Body of pancreas (tissue), 4 donors: ENCODE measurements around the gene LOX. TPM values are rescaled to one million over a fixed set of nuclear protein-coding genes. Genes with fewer than 3 reads are reported as not detected.

ENCODE experiments used
- ATAC-seq: fragments of 150-250 bp; one replicate; pipeline ENCODE4 v1.9.1; 2016
- DNase-seq, 4 donors: peaks; one replicate each; pipeline ENCODE4 v3.0.0-alpha.2; 2019
- H3K27ac ChIP-seq, 4 donors: fragments of 200-600 bp; sonication (generic); 1 replicate in 3 of 4; 2 replicates in 1 of 4; pipeline versions ENCODE4 v1.5.1 to v1.6.1; 2016 to 2019; ENCODE audit warnings: mild to moderate bottlenecking in 1 of 4, mixed read lengths in 1 of 4, moderate library complexity in 1 of 4
- H3K27me3 ChIP-seq, 2 donors: fragments of 200-600 bp; sonication (generic); one replicate each; pipeline ENCODE4 v1.6.0; 2016; ENCODE audit warnings: mild to moderate bottlenecking in 1 of 2
- H3K36me3 ChIP-seq, 2 donors: fragments of 200-600 bp; sonication (generic); replicated peaks in 1 of 2; 2 replicates each; pipeline ENCODE4 v1.5.1; 2016; ENCODE audit warnings: low read depth in 2 of 2; ENCODE audit not compliant: insufficient read depth in 1 of 2
- H3K4me1 ChIP-seq: fragments of 200-600 bp; sonication (generic); one replicate; pipeline ENCODE4 v1.6.0; 2016
- H3K4me3 ChIP-seq, 2 donors: fragments of 200-600 bp; sonication (generic); 1 replicate in 1 of 2; 2 replicates in 1 of 2; pipeline ENCODE4 v1.5.1; 2016 to 2019
- H3K9me3 ChIP-seq, 3 donors: fragments of 200-600 bp; sonication (generic); 1 replicate in 2 of 3; 2 replicates in 1 of 3; pipeline ENCODE4 v1.5.1; 2016
- POLR2A ChIP-seq, 3 donors: fragments of 450-650 bp; IDR thresholded peaks; one replicate each; pipeline ENCODE4 v1.6.1; 2016; ENCODE audit warnings: antibody characterized with exemption in 3 of 3, mild to moderate bottlenecking in 2 of 3
- WGBS, 2 donors: methylation state at CpG; one replicate each; pipeline ENCODE4 v1.1.5; 2017; 5-methylcytosine and 5-hydroxymethylcytosine counted together
- intact Hi-C: fragments of 100-400 bp; cut with DNase I; formaldehyde crosslinking; loops from one replicate; pipeline ENCODE4 v1.15.1; 2023
- total RNA-seq, 2 donors: library from RNA; depleted of rRNA; stranded (reverse); fragments of >200 nt; gene quantifications; one replicate each; pipeline ENCODE4 v1.1.0, GENCODE V29; 2016
- TF ChIP-seq, protein P1 (sequence below), 7 experiments: fragments of 450-650 bp in 4 of 7; fragments of 200-600 bp in 3 of 7; sonication (generic) in 3 of 7; IDR thresholded peaks; one replicate each; pipeline ENCODE4 v1.5.1; 2016 to 2019; ENCODE audit warnings: antibody characterized with exemption in 7 of 7

Gene LOX
- total RNA-seq, 2 donors from 2014 or later, result 6.6 to 14.0 TPM

DNA sequence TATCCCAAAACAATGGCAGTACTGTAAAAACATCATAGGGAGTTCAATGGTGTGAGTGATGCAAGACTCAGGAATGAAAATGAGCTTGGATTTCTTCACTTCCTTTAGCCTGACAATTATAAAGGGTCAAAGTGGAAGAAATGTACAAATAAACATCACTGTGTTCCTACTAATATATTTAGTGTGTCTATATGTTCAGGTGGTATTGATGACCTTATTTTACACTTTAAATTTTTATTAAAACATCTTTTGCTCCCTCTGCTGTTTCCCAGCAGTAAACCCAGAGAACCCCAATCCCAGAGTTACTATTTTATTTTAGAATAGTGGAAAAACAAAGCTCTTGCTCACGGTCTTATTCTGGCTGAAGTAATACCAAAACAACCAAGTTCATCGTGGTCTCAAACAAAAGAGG, 2.0 kb downstream of the LOX start:
- TF ChIP-seq POLR2A (IDR thresholded peaks at IDR 0.05), result no peak
- TF ChIP-seq, protein P1, sequence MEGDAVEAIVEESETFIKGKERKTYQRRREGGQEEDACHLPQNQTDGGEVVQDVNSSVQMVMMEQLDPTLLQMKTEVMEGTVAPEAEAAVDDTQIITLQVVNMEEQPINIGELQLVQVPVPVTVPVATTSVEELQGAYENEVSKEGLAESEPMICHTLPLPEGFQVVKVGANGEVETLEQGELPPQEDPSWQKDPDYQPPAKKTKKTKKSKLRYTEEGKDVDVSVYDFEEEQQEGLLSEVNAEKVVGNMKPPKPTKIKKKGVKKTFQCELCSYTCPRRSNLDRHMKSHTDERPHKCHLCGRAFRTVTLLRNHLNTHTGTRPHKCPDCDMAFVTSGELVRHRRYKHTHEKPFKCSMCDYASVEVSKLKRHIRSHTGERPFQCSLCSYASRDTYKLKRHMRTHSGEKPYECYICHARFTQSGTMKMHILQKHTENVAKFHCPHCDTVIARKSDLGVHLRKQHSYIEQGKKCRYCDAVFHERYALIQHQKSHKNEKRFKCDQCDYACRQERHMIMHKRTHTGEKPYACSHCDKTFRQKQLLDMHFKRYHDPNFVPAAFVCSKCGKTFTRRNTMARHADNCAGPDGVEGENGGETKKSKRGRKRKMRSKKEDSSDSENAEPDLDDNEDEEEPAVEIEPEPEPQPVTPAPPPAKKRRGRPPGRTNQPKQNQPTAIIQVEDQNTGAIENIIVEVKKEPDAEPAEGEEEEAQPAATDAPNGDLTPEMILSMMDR (IDR thresholded peaks at IDR 0.05), result no peak
- intact Hi-C loops, result no loop called here
- ATAC-seq, result no peak

DNA sequence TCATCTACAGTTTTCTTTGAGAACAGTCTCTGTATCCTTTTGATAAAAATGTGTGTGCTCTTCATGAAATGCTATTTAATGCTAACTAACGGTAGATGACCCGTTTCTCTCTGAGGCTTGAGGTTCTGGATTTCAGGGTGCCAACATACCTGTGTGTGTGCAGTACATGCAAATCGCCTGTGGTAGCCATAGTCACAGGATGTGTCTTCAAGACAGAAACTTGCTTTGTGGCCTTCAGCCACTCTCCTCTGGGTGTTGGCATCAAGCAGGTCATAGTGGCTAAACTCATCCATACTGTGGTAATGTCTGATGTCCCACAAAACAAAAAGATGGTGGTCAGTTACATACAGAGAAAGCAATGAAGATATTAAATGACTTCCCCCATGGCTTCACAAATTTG, 4.2 kb downstream of the LOX start:
- whole genome bisulfite sequencing, 2 donors, result 77 to 79% methylated on average over 3 of the region's 3 CpGs
- TF ChIP-seq POLR2A (IDR thresholded peaks at IDR 0.05), result no peak
- TF ChIP-seq, protein P1 (IDR thresholded peaks at IDR 0.05), result no peak
- intact Hi-C loops, result no loop called here

More for the DNA sequence above, 2.0 kb downstream of the LOX start:
- Histone ChIP-seq H3K36me3 (no peaks in the 10 kb centered on the region), H3K4me3 (no peak overlapping the region), H3K4me1 (peaks cover 25% of the 10 kb centered on the region), H3K27ac (peak overlapping the region in 1 of 4 donors; percentile 13), H3K9me3 (no peaks in the 10 kb centered on the region), H3K27me3 (no peaks in the 10 kb centered on the region)
- no peak for DNase-seq
- 38 to 59% methylated on average over 2 of the region's 2 CpGs for WGBS, 2 donors

DNA sequence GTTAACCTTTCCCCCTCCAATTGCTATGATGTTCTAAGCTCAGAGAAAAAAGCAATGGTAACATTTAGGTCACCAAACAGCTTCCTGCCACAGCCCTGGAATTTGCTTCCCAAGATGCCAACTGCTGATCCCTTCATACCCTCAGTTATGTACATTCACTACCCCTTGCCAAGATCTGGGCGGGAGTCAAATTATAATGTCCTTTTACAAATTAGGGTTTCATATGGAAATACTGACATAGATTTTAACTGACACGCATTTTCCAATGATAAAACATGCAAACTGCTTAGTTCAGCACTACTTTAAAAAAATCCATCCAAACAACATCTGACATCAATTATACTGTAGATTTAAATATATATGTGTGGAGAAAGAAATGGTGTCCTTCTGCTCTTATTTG, 5.0 kb downstream of the LOX start:
- Histone ChIP-seq H3K9me3 (no peaks in the 10 kb centered on the region), H3K4me3 (no peak overlapping the region), H3K27me3 (no peaks in the 10 kb centered on the region), H3K4me1 (peaks cover 18% of the 10 kb centered on the region), H3K27ac (no peak overlapping the region), H3K36me3 (no peaks in the 10 kb centered on the region)
- no peak for DNase-seq
- no peak for TF ChIP-seq POLR2A (IDR thresholded peaks at IDR 0.05)
- TF ChIP-seq, protein P1 (IDR thresholded peaks at IDR 0.05), result no peak
- intact Hi-C loops, result no loop called here
- ATAC-seq, result no peak
- WGBS, 2 donors, result 85 to 90% methylated on average over 2 of the region's 2 CpGs

More for the DNA sequence above, 4.2 kb downstream of the LOX start:
- Histone ChIP-seq H3K27me3 (no peaks in the 10 kb centered on the region), H3K36me3 (no peaks in the 10 kb centered on the region), H3K27ac (no peak overlapping the region), H3K4me1 (peaks cover 25% of the 10 kb centered on the region), H3K9me3 (no peaks in the 10 kb centered on the region), H3K4me3 (no peak overlapping the region)
- no peak for DNase-seq
- no peak for ATAC-seq

DNA sequence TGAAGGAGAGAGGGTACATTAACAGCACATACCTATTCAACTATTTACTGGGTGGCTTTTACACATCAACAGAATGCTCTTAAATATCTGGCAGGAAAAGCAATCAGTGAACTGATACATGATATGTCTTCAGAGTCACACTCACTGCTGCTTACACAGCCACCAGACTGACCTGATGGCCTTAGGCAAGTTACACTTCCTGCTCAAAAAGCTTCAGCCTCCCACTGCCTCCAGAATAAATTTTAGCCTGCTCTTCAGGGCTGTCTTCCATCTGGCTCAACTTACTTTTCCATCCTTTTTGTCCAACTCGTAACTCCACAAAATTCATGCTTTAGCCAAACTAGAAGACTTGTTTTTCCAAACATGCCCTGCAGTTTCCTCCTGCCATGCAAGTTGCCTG, 10.7 kb downstream of the LOX start:
- TF ChIP-seq, protein P1 (IDR thresholded peaks at IDR 0.05), result no peak
- no peak for TF ChIP-seq POLR2A (IDR thresholded peaks at IDR 0.05)
- no peak overlapping the region for H3K4me3 ChIP-seq
- no peaks in the 10 kb centered on the region for H3K27me3 ChIP-seq
- intact Hi-C loops, result no loop called here
- H3K9me3 ChIP-seq, result no peaks in the 10 kb centered on the region
- ATAC-seq (no peak), DNase-seq (no peak)
- H3K27ac ChIP-seq, result no peak overlapping the region
- no peaks in the 10 kb centered on the region for H3K36me3 ChIP-seq
- 81 to 83% methylated on average over 1 of the region's 1 CpG for WGBS, 2 donors
- H3K4me1 ChIP-seq, result no peaks in the 10 kb centered on the region

DNA sequence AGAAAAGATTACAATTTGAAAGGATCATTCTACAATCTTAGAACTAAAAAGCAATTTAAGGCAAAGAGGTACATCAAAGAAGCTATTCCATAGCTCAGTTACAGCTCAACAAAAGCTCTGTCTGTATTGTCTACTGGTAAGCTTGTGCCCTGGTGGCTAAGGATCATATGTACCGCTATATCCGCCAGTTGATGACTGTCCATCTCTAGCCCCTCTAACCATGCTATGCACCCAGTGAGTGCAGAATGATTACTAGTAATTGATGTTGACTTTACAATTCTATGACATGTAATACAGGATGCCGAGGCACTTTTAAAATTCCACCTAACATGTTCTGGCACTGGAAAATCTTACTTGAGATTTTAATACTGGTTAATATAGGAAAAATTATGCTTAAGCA, 13.1 kb downstream of the LOX start:
- Histone ChIP-seq H3K36me3 (no peaks in the 10 kb centered on the region), H3K27ac (no peak overlapping the region), H3K27me3 (no peaks in the 10 kb centered on the region), H3K4me3 (no peak overlapping the region), H3K9me3 (no peaks in the 10 kb centered on the region), H3K4me1 (no peaks in the 10 kb centered on the region)
- no peak for TF ChIP-seq POLR2A (IDR thresholded peaks at IDR 0.05)
- TF ChIP-seq, protein P1 (IDR thresholded peaks at IDR 0.05), result no peak
- DNase-seq, result no peak
- intact Hi-C loops, result no loop called here
- 96 to 97% methylated on average over 3 of the region's 3 CpGs for WGBS, 2 donors
- ATAC-seq, result no peak
